ENCODE measurements around the gene IL13RA1. TPM values are rescaled to one million over a fixed set of nuclear protein-coding genes. Genes with fewer than 3 reads are reported as not detected.
"Not testable (repeated sequence)": the region's sequence is repeated elsewhere in the genome, so short reads cannot be mapped to it uniquely, and the experiment has no call there.

The IL13RA1 gene
- polyA plus RNA-seq, 4 donors: 47.1 to 63.4 (median 57.2) TPM

DNA sequence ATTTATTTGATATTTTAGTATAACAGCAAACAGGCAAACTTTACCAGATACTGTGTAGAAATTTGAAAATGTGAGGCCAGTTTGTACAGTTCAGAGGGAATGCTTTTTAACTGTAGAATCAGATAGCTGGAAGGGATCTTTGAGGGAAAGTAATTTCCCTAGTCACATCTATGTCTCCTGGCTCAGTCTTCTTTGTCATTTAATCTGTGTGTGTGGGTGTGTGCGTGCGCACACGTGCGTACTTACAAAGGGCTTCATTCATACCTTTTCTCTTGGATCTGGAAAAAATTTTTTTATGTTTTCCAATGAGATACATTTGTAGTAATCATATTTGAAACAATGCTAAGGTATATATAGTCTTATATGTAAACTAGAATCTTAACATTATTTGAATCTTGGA is 44.6 kb downstream of the IL13RA1 start:
- DNase-seq (ENCODE audit: low read depth in 4 of 4, low spot score in 2 of 4): no peak

DNA sequence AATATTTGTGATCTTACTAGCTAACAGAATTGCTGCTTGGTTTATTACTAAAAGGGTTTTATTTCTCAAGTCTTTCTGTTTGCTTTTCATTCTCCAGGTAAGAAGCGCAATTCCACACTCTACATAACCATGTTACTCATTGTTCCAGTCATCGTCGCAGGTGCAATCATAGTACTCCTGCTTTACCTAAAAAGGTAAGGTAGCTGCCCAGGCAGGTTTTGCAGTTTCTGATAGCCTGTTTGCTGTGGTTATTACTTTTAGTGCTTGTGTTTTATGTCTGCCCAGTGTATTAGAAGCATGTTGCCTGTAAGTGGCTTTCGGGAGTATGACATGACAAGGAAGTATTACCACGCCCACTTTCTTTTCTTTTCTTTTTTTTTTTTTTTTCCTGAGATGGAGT is 46.4 kb downstream of the IL13RA1 start:
- DNase-seq (ENCODE audit: low read depth in 4 of 4, low spot score in 2 of 4): no peak

DNA sequence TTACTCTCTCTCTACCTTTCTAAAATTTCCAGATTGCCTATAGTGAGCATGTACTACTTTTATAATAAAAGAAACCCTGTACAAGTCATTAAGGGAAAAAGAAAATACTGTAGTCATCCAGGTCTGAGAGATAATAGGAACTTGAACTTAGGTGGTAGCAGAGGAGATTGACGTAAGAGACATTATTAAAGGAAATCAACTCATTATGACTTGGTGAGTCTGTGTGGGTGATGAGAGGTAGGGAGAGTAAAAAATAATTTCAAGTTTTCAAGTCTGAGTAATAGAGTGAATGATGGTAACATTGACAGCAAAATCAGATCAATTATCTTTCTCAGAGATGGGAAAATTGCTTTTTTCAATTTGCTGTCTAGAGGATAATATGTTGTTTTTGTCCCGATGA is 52.2 kb downstream of the IL13RA1 start:
- no peak for DNase-seq (ENCODE audit: low read depth in 4 of 4, low spot score in 2 of 4)

DNA sequence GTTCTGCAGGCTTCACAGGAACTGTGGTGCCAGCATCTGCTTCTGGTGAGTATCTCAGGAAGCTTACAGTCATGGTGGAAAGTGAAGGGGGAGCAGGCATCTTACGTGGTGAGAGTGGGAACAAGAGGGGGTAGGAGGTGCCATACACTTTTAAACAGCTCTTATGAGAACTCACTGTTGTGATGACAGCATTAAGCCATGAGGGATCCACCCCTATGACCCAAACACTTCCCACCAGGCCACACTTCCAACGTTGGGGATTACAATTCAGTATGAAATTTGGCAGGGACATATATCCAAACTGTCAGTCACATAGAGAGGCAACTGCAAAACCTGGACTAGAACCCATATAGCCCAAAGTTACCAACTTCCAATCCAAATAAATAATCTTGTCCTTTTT is 53.1 kb downstream of the IL13RA1 start:
- DNase-seq (ENCODE audit: low read depth in 4 of 4, low spot score in 2 of 4): no peak

DNA sequence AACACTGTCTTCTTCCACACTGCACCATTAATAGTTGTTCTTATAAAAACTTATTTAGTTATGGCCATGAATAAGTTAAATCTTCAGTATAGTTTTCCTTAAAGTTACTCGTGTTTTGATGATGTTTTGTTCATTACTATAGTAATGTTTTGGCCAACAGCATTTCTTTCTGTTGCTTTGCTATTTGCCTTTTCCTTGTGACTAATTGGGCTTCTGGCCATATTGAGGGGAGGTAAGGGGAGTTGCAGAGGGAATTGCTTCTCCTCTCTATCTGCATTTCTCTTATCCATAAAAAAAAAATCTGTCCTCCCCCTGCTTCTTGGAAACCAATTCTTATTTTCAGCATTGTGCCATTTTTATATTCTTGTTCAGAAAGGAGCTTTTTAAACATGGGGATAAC is 53.5 kb downstream of the IL13RA1 start:
- no peak for DNase-seq (ENCODE audit: low read depth in 4 of 4, low spot score in 2 of 4)

DNA sequence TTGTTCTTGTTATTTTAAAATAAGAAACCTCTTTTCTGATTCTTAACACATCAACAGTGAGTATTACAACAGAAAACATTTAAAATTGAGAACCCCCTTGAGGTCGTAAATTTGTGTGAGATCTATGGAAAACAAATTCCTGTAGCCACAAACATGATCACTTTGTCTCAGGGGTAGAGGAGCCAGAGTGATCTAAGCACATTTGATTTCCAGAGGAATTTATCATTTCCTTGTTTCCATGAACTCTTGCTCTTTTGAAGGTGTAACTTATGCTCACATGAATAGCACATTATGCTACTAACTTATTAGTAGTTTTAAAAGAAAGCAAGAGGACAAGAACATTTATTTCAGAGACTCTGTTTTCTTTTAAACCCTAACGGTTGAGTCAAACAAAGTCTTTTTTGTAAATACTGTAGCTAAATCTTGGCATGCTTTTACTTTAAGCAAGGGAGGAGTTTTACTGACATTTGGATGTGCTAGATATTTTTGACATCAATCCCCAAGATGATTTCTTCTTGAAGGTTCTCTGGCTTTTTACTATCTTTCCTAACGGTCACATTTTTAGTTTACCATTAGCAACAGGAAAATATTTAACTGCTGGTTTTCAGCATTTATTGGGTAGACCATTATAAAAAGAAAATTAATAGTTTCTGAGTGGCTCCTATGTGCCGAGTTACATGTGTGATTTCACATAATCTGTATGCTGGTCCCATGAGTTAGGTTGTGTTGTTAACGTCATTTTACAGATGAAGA is 68.3 kb downstream of the IL13RA1 start:
- DNase-seq (ENCODE audit: low read depth in 4 of 4, low spot score in 2 of 4): no peak

DNA sequence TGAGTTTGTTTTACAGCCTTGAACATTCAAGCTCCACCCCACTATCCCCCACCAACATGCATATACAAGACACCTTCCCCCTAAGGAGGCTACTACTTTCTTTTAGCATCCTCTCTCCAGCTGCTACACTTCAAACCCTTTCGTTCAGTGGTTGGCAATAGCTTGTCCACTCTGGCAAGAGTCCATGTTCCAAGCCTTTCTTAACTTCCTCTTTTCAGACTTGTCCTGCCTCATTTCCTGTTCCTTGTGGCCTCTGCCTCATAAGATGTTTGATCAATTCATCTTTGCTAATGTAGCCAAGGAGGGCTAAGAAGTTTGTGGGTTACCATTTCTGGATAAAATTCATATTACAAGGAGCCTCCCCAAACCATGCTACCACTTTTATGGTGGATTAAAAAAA is 75.5 kb downstream of the IL13RA1 start:
- no peak for DNase-seq (ENCODE audit: low read depth in 4 of 4, low spot score in 2 of 4)

DNA sequence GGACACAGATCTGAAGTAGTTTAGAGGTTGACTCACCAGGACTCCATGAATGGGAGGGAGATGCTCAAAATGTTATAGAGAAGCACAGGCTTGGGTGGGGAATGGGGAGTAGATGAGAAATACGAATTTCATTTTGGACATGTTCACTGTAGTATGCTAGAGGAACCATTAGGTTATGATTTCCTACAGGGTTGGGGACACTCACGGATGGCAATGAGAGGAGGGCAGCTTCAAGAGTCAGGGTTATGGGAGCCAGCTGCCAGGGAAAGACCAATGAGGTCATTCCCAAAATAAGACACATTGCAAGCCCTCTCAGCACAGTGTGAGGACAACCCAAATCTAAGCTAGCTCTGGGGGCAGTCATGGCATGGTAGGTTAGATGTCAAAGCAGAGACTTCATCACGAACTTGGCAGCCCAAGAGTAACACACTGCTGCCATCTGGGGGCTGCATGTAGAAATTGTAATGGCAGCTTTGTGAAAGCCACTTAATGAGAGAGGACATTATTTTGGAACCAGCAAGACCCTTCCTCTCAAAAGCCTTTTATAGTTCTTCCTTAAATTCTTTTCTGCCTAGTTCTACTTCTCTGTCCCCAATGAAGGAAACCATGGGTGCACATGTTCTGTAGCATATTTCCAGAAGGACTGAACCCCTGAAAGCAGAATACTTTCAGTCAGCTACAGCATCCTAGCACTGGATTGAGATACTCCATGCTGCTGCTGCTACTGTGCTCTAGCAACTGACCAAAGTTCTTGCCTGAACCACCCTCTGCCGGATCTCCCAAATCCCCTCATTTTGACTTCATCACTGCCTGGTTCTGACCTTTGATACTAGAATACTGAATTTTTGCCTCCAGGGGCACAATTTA is 80.0 kb downstream of the IL13RA1 start:
- no peak for DNase-seq (ENCODE audit: low read depth in 4 of 4, low spot score in 2 of 4)

DNA sequence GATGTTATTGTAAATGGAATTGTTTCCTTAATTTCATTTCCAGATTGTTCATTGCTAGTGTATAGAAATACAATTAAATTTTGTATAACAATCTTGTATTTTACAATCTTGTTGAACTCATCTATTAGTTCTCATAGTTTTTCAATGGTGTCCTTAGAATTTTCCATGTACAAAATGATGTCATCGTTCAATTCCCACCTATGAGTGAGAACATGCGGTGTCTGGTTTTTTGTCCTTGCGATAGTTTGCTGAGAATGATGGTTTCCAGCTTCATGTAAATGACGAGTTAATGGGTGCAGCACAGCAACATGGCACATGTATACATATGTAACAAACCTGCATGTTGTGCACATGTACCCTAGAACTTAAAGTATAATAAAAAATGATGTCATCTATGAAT is 89.9 kb downstream of the IL13RA1 start:
- not testable (repeated sequence) for DNase-seq (ENCODE audit: low read depth in 4 of 4, low spot score in 2 of 4)

DNA sequence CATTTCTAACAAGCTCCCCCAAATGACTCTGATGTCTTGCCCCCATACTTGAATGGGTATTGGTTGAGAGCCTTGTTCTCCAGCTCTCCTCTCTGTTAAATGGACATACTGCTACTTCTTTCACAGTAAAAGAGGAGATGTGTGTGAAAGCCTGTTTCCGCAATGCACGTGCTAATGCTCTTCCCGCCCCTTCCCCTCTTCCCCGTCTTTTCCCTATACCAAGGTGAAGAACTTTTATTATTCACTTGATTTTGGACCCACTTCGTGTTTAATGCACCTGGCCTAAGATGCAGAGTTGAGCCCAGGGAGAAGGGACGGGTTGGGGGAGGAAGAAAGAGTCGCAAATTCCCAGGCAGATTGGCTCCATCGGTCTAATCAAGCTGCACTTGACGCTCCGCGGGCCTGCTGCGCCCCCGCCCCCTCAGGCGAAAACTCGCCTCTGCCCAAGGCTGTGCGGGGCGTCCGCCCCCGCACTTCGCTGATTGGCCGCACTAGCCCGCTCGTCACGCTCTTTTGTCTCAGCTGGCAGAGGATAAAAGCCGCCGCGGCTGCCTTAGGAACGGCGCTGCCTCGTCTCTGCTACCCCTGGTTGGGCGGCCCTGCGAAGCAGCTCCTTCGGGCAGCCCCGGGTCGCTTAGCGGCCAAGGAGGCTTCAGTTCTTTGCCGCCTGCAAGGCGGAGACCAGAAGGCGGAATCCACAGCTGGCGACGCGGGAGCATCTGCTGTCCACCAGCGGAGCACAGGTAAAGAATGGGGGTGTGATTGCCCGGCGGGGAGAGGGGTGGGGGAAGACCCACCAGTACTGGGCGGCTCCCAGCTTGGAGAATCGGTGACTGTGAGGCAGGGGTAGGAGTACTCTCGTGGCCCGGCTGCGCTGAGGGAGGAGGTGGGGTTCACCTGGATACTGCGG is 96.1 kb downstream of the IL13RA1 start, which contains the start of gene ZCCHC12:
Gene ZCCHC12 (plus strand): TSS at position 562 of the 910 bp plus-strand sequence. CDS start 1,421 bp downstream, outside the sequence.
- peak in 2 of 4 donors; percentile 42 to 49 for DNase-seq (ENCODE audit: low read depth in 4 of 4, low spot score in 2 of 4)

DNA sequence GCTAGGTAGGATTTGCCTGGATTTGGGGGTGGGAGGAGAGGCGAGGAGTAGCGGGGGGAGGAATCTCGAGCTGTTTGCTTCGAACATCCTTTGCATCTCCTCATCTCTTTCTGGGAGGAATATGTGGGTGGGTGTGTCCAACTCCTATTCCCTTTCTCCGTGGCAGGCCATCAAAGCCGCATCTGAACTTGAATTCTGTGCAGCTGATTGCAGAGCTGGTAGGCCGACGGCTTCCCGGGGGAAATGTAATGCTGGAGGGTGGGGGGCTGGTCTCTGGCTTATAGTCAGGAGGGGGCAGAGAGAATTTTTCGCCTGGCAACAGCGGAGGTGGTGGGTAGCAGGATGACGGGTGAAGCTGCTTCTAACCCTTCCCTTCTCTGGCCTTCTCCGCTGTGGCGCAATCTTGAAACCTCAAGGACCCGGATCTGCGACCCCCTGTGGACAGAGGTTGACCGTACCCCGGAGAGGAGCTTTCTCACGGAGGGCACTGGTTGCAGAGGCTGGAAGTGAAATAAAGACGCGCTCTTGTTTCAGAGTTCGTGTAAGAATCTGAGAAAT is 96.8 kb downstream of the IL13RA1 start:
- DNase-seq (ENCODE audit: low read depth in 4 of 4, low spot score in 2 of 4): no peak

DNA sequence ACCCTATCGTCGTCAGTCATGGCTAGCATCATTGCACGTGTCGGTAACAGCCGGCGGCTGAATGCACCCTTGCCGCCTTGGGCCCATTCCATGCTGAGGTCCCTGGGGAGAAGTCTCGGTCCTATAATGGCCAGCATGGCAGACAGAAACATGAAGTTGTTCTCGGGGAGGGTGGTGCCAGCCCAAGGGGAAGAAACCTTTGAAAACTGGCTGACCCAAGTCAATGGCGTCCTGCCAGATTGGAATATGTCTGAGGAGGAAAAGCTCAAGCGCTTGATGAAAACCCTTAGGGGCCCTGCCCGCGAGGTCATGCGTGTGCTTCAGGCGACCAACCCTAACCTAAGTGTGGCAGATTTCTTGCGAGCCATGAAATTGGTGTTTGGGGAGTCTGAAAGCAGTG is 97.8 kb downstream of the IL13RA1 start:
- DNase-seq (ENCODE audit: low read depth in 4 of 4, low spot score in 2 of 4): no peak

DNA sequence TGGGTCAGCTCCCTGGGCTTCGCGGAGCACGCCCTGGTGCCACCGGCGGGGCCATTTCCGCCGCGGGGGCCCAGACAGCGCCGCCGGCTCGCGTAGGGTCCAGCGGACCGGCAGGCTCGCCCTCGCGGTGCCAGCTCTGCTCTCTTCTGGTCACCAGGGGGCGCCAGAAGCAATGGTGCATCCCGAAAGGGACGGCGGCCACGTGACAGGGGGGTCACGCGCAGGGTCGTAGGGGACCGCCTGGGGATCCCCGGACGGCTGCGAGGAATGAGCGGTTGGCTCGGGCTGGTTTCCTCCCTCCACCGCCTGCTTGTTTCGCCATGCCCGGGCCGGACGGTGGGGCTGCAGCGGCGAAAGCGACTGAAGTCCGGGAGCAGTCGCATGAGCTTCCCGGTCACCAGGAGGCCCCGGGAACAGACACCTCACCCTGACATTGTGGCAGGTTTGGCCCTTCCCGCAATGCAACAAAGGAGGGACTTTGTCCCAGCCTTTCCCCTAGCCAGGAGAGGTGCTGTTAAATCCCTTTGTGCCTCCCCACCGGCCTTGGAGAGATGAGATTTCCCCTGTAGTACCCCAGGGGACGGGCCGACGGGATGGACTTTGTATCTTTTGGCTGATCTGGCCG is 112.0 kb downstream of the IL13RA1 start:
- DNase-seq (ENCODE audit: low read depth in 4 of 4, low spot score in 2 of 4): peak in 1 of 4 donors; percentile 45

Other genes starting within 250 kb of the IL13RA1 start
- gene DOCK11, start 231.8 kb upstream of the IL13RA1 start, polyA plus RNA-seq (ENCODE audit: insufficient read length in 4 of 4): 10 to 100 TPM; 16.9 to 20.8 (median 20.0) TPM
- 1 to 10 TPM; 1.1 to 1.4 (median 1.2) TPM for gene ZCCHC12, start 96.2 kb downstream of the IL13RA1 start, polyA plus RNA-seq (ENCODE audit: insufficient read length in 4 of 4)
- 1 to 10 TPM in 2 of 4 donors, under 1 TPM in 2; 0.81 to 1.3 (median 0.99) TPM for gene LONRF3, start 247.0 kb downstream of the IL13RA1 start, polyA plus RNA-seq (ENCODE audit: insufficient read length in 4 of 4)

Data from left renal cortex interstitium (tissue), 4 donors.